SK-N-SH treated with all-trans-retinoic acid at 6 μM for 48 hours (cell line): ENCODE measurements around the gene PLCB4.

Source experiments
- ATAC-seq: fragments of 200-7000 bp; cut with Tn5 transposase; 3 replicates; pipeline ENCODE4 v1.9.1; 2020; ENCODE audit warnings: mild to moderate bottlenecking, moderate library complexity
- ARNTL ChIP-seq: fragments of 450-650 bp; formaldehyde crosslinking; IDR thresholded peaks from 2 replicates; pipeline ENCODE4 v1.5.0; 2020; ENCODE audit warnings: low read depth, mild to moderate bottlenecking, moderate library complexity, borderline replicate concordance
- BACH2 ChIP-seq: fragments of 250-450 bp; sonication (Bioruptor Pico); IDR thresholded peaks from 2 replicates; pipeline ENCODE4 v1.9.0; 2021; ENCODE audit warnings: mild to moderate bottlenecking, borderline replicate concordance
- CSDC2 ChIP-seq: fragments of 250-450 bp; sonication (Bioruptor Pico); IDR thresholded peaks from 2 replicates; pipeline ENCODE4 v1.5.0; 2020; ENCODE audit warnings: mild to moderate bottlenecking, moderate library complexity
- ESRRG ChIP-seq: fragments of 250-450 bp; sonication (Bioruptor Pico); IDR thresholded peaks from 2 replicates; pipeline ENCODE4 v1.6.1; 2021; ENCODE audit warnings: mild to moderate bottlenecking
- GLIS3 ChIP-seq: fragments of 250-450 bp; sonication (Bioruptor Pico); IDR thresholded peaks from 2 replicates; pipeline ENCODE4 v1.5.0; 2020; ENCODE audit warnings: mild to moderate bottlenecking, moderate library complexity
- ISL1 ChIP-seq: fragments of 250-450 bp; sonication (Bioruptor Pico); IDR thresholded peaks from 2 replicates; pipeline ENCODE4 v2.1.2; 2022; ENCODE audit warnings: mild to moderate bottlenecking, moderate library complexity
- OSR1 ChIP-seq: fragments of 250-450 bp; sonication (Bioruptor Pico); IDR thresholded peaks from 2 replicates; pipeline ENCODE4 v1.8.0; 2022; ENCODE audit warnings: moderate library complexity, mild to moderate bottlenecking, inconsistent platforms
- PPARA ChIP-seq: fragments of 250-450 bp; sonication (Bioruptor Pico); IDR thresholded peaks from 2 replicates; pipeline ENCODE4 v1.5.0; 2020; ENCODE audit warnings: mild to moderate bottlenecking, borderline replicate concordance
- RARB ChIP-seq: fragments of 250-450 bp; sonication (Bioruptor Pico); IDR thresholded peaks from 2 replicates; pipeline ENCODE4 v1.8.0; 2021; ENCODE audit warnings: mild to moderate bottlenecking, moderate library complexity
- SNAI2 ChIP-seq: fragments of 250-450 bp; sonication (Bioruptor Pico); IDR thresholded peaks from 2 replicates; pipeline ENCODE4 v1.5.0; 2020; ENCODE audit warnings: mild to moderate bottlenecking, moderate library complexity
- TCF4 ChIP-seq: fragments of 250-450 bp; sonication (Bioruptor Pico); IDR thresholded peaks from 2 replicates; pipeline ENCODE4 v1.8.0; 2021; ENCODE audit warnings: mild to moderate bottlenecking, moderate library complexity, borderline replicate concordance
- ZC3H10 ChIP-seq: fragments of 250-450 bp; sonication (Bioruptor Pico); IDR thresholded peaks from 2 replicates; pipeline ENCODE4 v1.5.1; 2021; ENCODE audit warnings: mild to moderate bottlenecking, moderate library complexity
- ZFP3 ChIP-seq: fragments of 250-450 bp; sonication (Bioruptor Pico); IDR thresholded peaks from 2 replicates; pipeline ENCODE4 v1.5.0; 2020; ENCODE audit warnings: mild to moderate bottlenecking, moderate library complexity
- ZFP30 ChIP-seq: fragments of 450-650 bp; formaldehyde crosslinking; IDR thresholded peaks from 2 replicates; pipeline ENCODE4 v1.5.0; 2022; ENCODE audit warnings: mild to moderate bottlenecking, moderate library complexity
- ZNF565 ChIP-seq: fragments of 450-650 bp; formaldehyde crosslinking; conservative IDR thresholded peaks from 2 replicates; pipeline ENCODE4 v1.5.0; 2020; ENCODE audit warnings: low read depth, mild to moderate bottlenecking, moderate library complexity
- ZNF70 ChIP-seq: fragments of 450-650 bp; formaldehyde crosslinking; IDR thresholded peaks from 2 replicates; pipeline ENCODE4 v1.5.0; 2020; ENCODE audit warnings: mild to moderate bottlenecking, moderate library complexity
- TF ChIP-seq, protein P1 (sequence below): fragments of 250-450 bp; sonication (Bioruptor Pico); IDR thresholded peaks from 2 replicates; pipeline ENCODE4 v1.8.0; 2021; ENCODE audit warnings: low read depth, mild to moderate bottlenecking, moderate library complexity, borderline replicate concordance
- TF ChIP-seq, protein P2 (sequence below): fragments of 250-450 bp; sonication (Bioruptor Pico); IDR thresholded peaks from 2 replicates; pipeline ENCODE4 v1.5.0; 2020; ENCODE audit warnings: mild to moderate bottlenecking, moderate library complexity
- TF ChIP-seq, protein P3 (sequence below): fragments of 250-450 bp; sonication (Bioruptor Pico); IDR thresholded peaks from 2 replicates; pipeline ENCODE4 v1.8.0; 2020; ENCODE audit warnings: mild to moderate bottlenecking, moderate library complexity, borderline replicate concordance
- TF ChIP-seq, protein P4 (sequence below): fragments of 250-450 bp; sonication (Bioruptor Pico); IDR thresholded peaks from 2 replicates; pipeline ENCODE4 v1.5.1; 2021; ENCODE audit warnings: mild to moderate bottlenecking, moderate library complexity
- TF ChIP-seq, protein P5 (sequence below): fragments of 250-450 bp; sonication (Bioruptor Pico); IDR thresholded peaks from 2 replicates; pipeline ENCODE4 v1.5.1; 2020; ENCODE audit warnings: low read depth, mild to moderate bottlenecking, moderate library complexity

PLCB4 gene

DNA sequence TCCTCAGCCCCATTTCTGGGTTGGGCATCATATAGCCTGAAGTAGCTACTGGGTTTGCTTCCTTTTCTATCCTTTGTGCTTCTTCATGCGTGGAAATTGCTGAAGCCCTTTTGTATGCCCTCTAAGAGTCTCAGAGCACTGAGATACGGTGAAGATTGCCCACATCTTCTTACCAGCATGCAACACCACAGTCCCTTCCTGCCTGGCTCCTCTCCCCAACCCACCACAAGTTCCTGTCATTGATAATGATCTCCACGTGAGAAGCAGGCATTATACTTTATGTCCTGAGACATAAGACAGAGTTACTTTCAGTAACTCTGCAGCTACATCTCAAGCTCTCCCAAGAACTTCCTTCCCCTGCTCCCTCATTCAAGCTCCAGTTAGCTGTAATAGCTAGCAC, 15.8 kb upstream of the PLCB4 start (continued):
- TF ChIP-seq TCF4 (CRISPR knock-in tag) (no peak), ZFP30 (no peak), BACH2 (CRISPR knock-in tag) (no peak), SNAI2 (CRISPR knock-in tag) (no peak), ZFP3 (CRISPR knock-in tag) (no peak), GLIS3 (no peak), CSDC2 (CRISPR knock-in tag) (no peak), OSR1 (CRISPR knock-in tag) (no peak), ZNF70 (no peak)
- TF ChIP-seq, protein P1, sequence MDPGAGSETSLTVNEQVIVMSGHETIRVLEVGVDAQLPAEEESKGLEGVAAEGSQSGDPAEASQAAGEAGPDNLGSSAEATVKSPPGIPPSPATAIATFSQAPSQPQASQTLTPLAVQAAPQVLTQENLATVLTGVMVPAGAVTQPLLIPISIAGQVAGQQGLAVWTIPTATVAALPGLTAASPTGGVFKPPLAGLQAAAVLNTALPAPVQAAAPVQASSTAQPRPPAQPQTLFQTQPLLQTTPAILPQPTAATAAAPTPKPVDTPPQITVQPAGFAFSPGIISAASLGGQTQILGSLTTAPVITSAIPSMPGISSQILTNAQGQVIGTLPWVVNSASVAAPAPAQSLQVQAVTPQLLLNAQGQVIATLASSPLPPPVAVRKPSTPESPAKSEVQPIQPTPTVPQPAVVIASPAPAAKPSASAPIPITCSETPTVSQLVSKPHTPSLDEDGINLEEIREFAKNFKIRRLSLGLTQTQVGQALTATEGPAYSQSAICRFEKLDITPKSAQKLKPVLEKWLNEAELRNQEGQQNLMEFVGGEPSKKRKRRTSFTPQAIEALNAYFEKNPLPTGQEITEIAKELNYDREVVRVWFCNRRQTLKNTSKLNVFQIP, result no peak
- TF ChIP-seq, protein P2, sequence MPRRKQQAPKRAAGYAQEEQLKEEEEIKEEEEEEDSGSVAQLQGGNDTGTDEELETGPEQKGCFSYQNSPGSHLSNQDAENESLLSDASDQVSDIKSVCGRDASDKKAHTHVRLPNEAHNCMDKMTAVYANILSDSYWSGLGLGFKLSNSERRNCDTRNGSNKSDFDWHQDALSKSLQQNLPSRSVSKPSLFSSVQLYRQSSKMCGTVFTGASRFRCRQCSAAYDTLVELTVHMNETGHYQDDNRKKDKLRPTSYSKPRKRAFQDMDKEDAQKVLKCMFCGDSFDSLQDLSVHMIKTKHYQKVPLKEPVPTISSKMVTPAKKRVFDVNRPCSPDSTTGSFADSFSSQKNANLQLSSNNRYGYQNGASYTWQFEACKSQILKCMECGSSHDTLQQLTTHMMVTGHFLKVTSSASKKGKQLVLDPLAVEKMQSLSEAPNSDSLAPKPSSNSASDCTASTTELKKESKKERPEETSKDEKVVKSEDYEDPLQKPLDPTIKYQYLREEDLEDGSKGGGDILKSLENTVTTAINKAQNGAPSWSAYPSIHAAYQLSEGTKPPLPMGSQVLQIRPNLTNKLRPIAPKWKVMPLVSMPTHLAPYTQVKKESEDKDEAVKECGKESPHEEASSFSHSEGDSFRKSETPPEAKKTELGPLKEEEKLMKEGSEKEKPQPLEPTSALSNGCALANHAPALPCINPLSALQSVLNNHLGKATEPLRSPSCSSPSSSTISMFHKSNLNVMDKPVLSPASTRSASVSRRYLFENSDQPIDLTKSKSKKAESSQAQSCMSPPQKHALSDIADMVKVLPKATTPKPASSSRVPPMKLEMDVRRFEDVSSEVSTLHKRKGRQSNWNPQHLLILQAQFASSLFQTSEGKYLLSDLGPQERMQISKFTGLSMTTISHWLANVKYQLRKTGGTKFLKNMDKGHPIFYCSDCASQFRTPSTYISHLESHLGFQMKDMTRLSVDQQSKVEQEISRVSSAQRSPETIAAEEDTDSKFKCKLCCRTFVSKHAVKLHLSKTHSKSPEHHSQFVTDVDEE (CRISPR knock-in tag), result no peak

DNA sequence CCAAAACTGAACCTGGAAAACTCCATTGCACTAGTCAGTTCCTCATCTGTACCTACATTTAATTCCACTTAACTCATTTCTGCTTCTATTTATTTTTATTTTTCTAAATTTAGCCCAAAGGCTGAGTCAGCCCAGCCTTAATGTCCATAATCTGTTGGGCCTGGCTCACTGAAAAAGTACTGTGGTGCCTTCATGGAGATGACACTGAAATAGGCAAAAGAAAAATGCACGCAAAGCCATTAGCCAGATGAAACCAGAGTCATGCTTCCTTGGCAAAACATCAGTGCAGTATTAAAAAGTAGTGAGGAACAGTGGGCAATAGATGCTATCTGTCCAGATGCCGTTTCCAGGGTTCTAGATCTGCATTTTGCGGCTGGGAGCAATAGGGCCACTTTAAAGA, 14.7 kb upstream of the PLCB4 start:
- TF ChIP-seq ISL1 (no peak), ZNF70 (no peak), ZFP30 (no peak), ARNTL (no peak)
- TF ChIP-seq, protein P3, sequence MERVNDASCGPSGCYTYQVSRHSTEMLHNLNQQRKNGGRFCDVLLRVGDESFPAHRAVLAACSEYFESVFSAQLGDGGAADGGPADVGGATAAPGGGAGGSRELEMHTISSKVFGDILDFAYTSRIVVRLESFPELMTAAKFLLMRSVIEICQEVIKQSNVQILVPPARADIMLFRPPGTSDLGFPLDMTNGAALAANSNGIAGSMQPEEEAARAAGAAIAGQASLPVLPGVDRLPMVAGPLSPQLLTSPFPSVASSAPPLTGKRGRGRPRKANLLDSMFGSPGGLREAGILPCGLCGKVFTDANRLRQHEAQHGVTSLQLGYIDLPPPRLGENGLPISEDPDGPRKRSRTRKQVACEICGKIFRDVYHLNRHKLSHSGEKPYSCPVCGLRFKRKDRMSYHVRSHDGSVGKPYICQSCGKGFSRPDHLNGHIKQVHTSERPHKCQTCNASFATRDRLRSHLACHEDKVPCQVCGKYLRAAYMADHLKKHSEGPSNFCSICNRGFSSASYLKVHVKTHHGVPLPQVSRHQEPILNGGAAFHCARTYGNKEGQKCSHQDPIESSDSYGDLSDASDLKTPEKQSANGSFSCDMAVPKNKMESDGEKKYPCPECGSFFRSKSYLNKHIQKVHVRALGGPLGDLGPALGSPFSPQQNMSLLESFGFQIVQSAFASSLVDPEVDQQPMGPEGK (CRISPR knock-in tag), result no peak
- TF ChIP-seq, protein P4, sequence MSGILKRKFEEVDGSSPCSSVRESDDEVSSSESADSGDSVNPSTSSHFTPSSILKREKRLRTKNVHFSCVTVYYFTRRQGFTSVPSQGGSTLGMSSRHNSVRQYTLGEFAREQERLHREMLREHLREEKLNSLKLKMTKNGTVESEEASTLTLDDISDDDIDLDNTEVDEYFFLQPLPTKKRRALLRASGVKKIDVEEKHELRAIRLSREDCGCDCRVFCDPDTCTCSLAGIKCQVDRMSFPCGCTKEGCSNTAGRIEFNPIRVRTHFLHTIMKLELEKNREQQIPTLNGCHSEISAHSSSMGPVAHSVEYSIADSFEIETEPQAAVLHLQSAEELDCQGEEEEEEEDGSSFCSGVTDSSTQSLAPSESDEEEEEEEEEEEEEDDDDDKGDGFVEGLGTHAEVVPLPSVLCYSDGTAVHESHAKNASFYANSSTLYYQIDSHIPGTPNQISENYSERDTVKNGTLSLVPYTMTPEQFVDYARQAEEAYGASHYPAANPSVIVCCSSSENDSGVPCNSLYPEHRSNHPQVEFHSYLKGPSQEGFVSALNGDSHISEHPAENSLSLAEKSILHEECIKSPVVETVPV, result no peak
- peak; percentile 8; the same call in 1 of the 3 replicates for ATAC-seq

DNA sequence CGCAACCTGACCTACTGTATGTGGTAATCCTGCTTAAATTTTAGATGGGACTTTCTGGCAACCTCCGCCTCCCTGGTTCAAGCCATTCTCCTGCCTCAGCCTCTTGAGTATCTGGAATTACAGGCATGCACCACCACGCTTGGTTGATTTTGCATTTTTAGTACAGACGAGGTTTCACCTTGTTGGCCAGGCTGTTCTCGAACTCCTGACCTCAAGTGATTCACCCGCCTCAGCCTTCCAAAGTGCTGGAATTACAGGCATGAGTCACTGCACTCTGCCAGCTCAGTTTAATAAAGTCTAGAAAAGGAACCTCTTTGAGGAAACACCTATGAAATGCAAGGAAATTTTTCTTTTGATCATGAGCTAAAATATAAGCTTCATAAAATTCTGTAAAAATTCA, 9.0 kb upstream of the PLCB4 start:
- peak; percentile 27; the same call in 1 of the 3 replicates for ATAC-seq

More for the DNA sequence above, 9.0 kb upstream of the PLCB4 start:
- TF ChIP-seq, protein P5, sequence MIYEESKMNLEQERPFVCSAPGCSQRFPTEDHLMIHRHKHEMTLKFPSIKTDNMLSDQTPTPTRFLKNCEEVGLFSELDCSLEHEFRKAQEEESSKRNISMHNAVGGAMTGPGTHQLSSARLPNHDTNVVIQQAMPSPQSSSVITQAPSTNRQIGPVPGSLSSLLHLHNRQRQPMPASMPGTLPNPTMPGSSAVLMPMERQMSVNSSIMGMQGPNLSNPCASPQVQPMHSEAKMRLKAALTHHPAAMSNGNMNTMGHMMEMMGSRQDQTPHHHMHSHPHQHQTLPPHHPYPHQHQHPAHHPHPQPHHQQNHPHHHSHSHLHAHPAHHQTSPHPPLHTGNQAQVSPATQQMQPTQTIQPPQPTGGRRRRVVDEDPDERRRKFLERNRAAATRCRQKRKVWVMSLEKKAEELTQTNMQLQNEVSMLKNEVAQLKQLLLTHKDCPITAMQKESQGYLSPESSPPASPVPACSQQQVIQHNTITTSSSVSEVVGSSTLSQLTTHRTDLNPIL (CRISPR knock-in tag), result no peak
- TF ChIP-seq RARB (CRISPR knock-in tag), result no peak
- no peak for TF ChIP-seq ARNTL
- TF ChIP-seq BACH2 (CRISPR knock-in tag), result no peak
- no peak for TF ChIP-seq ZC3H10 (CRISPR knock-in tag)
- TF ChIP-seq SNAI2 (CRISPR knock-in tag), result no peak
- TF ChIP-seq OSR1 (CRISPR knock-in tag), result no peak
- no peak for TF ChIP-seq PPARA (CRISPR knock-in tag)
- TF ChIP-seq, protein P4, result no peak
- TF ChIP-seq CSDC2 (CRISPR knock-in tag), result no peak
- TF ChIP-seq, protein P3 (CRISPR knock-in tag), result no peak
- TF ChIP-seq ESRRG, result no peak
- no peak for TF ChIP-seq ISL1
- no peak for TF ChIP-seq ZFP30
- TF ChIP-seq ZNF565 (CRISPR knock-in tag), result no peak
- TF ChIP-seq ZNF70, result no peak
- TF ChIP-seq GLIS3, result no peak
- no peak for TF ChIP-seq TCF4 (CRISPR knock-in tag)
- TF ChIP-seq, protein P1, result no peak
- TF ChIP-seq, all 23 proteins: peak for 0
